HepG2 (cell line): ENCODE results near the gene MAOB. TPM values are rescaled to one million over a fixed set of nuclear protein-coding genes. Genes with fewer than 3 reads are reported as not detected.

ENCODE experiments used
- ATAC-seq: fragments of 200-7000 bp; cut with Tn5 transposase; 3 replicates; pipeline ENCODE4 v1.9.1; 2020; ENCODE audit warnings: mild to moderate bottlenecking, moderate library complexity
- BruUV-seq: library from RNA; stranded (reverse); fragments of 400-500 nt; replicated peaks from 2 replicates; lab custom pipeline; 2021; lab: Mats Ljungman, UMichigan
- CTCF ChIA-PET: fragments of 300-600 bp; formaldehyde crosslinking; extraction: SDS; loops from one replicate; lab custom pipeline; 2021; ENCODE audit warnings: low total read pairs, inconsistent platforms, low intra/inter-chr PET ratio; lab: Yijun Ruan, JAX
- POLR2A ChIA-PET: fragments of 350-600 bp; sonication (Branson Sonifier 250); formaldehyde crosslinking; loops from one replicate; lab custom pipeline; 2020; ENCODE audit warnings: antibody characterized with exemption, inconsistent platforms; lab: Yijun Ruan, JAX
- DNase-seq: peaks from one replicate; pipeline ENCODE4 v3.0.0-alpha.2; 2015; ENCODE audit warnings: low spot score
- FAIRE-seq: peaks from 3 replicates; lab custom pipeline; 2011; peaks lifted over from hg19 to GRCh38; lab: Jason Lieb, UNC
- H2AFZ ChIP-seq: one replicate; pipeline ENCODE4 v1.6.1; 2011; ENCODE audit warnings: low read length, inconsistent platforms
- H3K27ac ChIP-seq: fragments of 300-600 bp; 3 replicates; pipeline ENCODE4 v1.8.0; 2011; ENCODE audit warnings: mixed run types, mild to moderate bottlenecking, mixed read lengths, low read length, inconsistent platforms; ENCODE audit not compliant: insufficient read depth; ENCODE audit errors: extremely low read length
- H3K27me3 ChIP-seq, 2 experiments: fragments of 200-600 bp in 1 of 2; 2 replicates in 1 of 2; 3 replicates in 1 of 2; pipeline versions ENCODE4 v1.6.0 to v1.8.0; 2011; ENCODE audit warnings: low read length in 2 of 2, mild to moderate bottlenecking in 2 of 2, moderate library complexity in 2 of 2, inconsistent platforms in 1 of 2; ENCODE audit not compliant: insufficient read depth in 2 of 2, control insufficient read depth in 1 of 2
- H3K36me3 ChIP-seq, 2 experiments: fragments of 200-600 bp in 1 of 2; replicated peaks in 1 of 2; 2 replicates in 1 of 2; 3 replicates in 1 of 2; pipeline versions ENCODE4 v1.5.1 to v1.8.0; 2011; ENCODE audit warnings: low read length in 2 of 2, inconsistent platforms in 1 of 2; ENCODE audit not compliant: insufficient read depth in 2 of 2, control insufficient read depth in 1 of 2
- H3K4me1 ChIP-seq: 2 replicates; pipeline ENCODE4 v1.5.1; 2012; ENCODE audit warnings: low read length, inconsistent platforms; ENCODE audit not compliant: insufficient read depth
- H3K4me2 ChIP-seq: 2 replicates; pipeline ENCODE4 v1.6.0; 2011; ENCODE audit warnings: low read depth, low read length, inconsistent platforms
- H3K4me3 ChIP-seq, 3 experiments: fragments of 200-600 bp in 1 of 3; sonication (generic), shearing (Covaris generic) in 1 of 3; replicated peaks in 1 of 3; 2 replicates each; pipeline ENCODE4 v1.5.1; 2011 to 2016; ENCODE audit warnings: low read length in 3 of 3, inconsistent platforms in 2 of 3, low read depth in 2 of 3, mild to moderate bottlenecking in 2 of 3, control low read depth in 1 of 3, mixed read lengths in 1 of 3; ENCODE audit not compliant: insufficient read depth in 1 of 3
- H3K79me2 ChIP-seq: one replicate; pipeline ENCODE4 v1.6.1; 2011; ENCODE audit warnings: low read length, inconsistent platforms; ENCODE audit not compliant: insufficient read depth
- H3K9ac ChIP-seq: 2 replicates; pipeline ENCODE4 v1.6.0; 2011; ENCODE audit warnings: mild to moderate bottlenecking, low read depth, low read length, inconsistent platforms; ENCODE audit not compliant: insufficient read depth
- H3K9me3 ChIP-seq: 2 replicates; pipeline ENCODE4 v1.5.1; 2012; ENCODE audit warnings: mild to moderate bottlenecking, low read length
- H4K20me1 ChIP-seq: 2 replicates; pipeline ENCODE4 v1.6.0; 2011; ENCODE audit warnings: inconsistent platforms, mild to moderate bottlenecking, low read length, moderate library complexity; ENCODE audit not compliant: insufficient read depth
- AHR ChIP-seq: IDR thresholded peaks from 2 replicates; pipeline ENCODE4 v1.6.1; 2018; ENCODE audit warnings: missing genetic modification reagents, missing compliant biosample characterization
- BHLHE40 ChIP-seq: IDR thresholded peaks from 2 replicates; pipeline ENCODE4 v1.6.1; 2011; ENCODE audit warnings: low read length, improper control_type of control experiment
- CEBPB ChIP-seq: IDR thresholded peaks from 2 replicates; pipeline ENCODE4 v1.6.1; 2011; ENCODE audit warnings: low read depth, low read length, improper control_type of control experiment, borderline replicate concordance
- CEBPG ChIP-seq: IDR thresholded peaks from 2 replicates; pipeline ENCODE4 v1.6.1; 2016
- FOXC1 ChIP-seq: sonication (generic); formaldehyde crosslinking; IDR thresholded peaks from 2 replicates; pipeline ENCODE4 v1.8.0; 2022; ENCODE audit warnings: mild to moderate bottlenecking, missing genetic modification reagents, borderline replicate concordance
- RBM22 ChIP-seq: fragments of 200-400 bp; formaldehyde crosslinking; optimal IDR thresholded peaks from 2 replicates; pipeline ENCODE3; 2017; ENCODE audit warnings: mild to moderate bottlenecking, low read length, moderate library complexity
- ZFP37 ChIP-seq: sonication (generic); formaldehyde crosslinking; IDR thresholded peaks from 2 replicates; pipeline ENCODE4 v1.4.0; 2020; ENCODE audit warnings: missing genetic modification reagents, borderline replicate concordance
- ZNF160 ChIP-seq: sonication (generic); formaldehyde crosslinking; IDR thresholded peaks from 2 replicates; pipeline ENCODE4 v1.8.0; 2022; ENCODE audit warnings: mild to moderate bottlenecking, inconsistent platforms, missing genetic modification reagents
- ZNF232 ChIP-seq: sonication (generic); formaldehyde crosslinking; IDR thresholded peaks from 2 replicates; pipeline ENCODE4 v1.4.0; 2020; ENCODE audit warnings: missing genetic modification reagents, borderline replicate concordance
- ZNF318 ChIP-seq: sonication (generic); formaldehyde crosslinking; IDR thresholded peaks from 2 replicates; pipeline ENCODE4 v1.4.0; 2020; ENCODE audit warnings: mild to moderate bottlenecking, missing genetic modification reagents
- ZNF446 ChIP-seq: sonication (generic); formaldehyde crosslinking; IDR thresholded peaks from 2 replicates; pipeline ENCODE4 v1.5.0; 2020; ENCODE audit warnings: mild to moderate bottlenecking, missing genetic modification reagents
- ZNF605 ChIP-seq: sonication (generic); formaldehyde crosslinking; IDR thresholded peaks from 2 replicates; pipeline ENCODE4 v1.8.0; 2022; ENCODE audit warnings: mild to moderate bottlenecking, missing genetic modification reagents
- WGBS: methylation state at CpG from one replicate; pipeline ENCODE4 v1.1.6; 2017; ENCODE audit warnings: low lambda C conversion rate; 5-methylcytosine and 5-hydroxymethylcytosine counted together
- in situ Hi-C: cut with HindIII; loops from 2 replicates; pipeline ENCODE4 v1.10.0; 2017; ENCODE audit warnings: low pct_unique_long_range_greater_than_20kb; ENCODE audit not compliant: extremely low pct_ligation_motif_present
- intact Hi-C: fragments of 100-400 bp; cut with micrococcal nuclease; formaldehyde crosslinking; loops from one replicate; pipeline ENCODE4 v1.10.0; 2022; ENCODE audit not compliant: unreplicated experiment
- polyA plus RNA-seq, 8 experiments: library from polyadenylated mRNA; depleted of rRNA in 3 of 8; stranded (reverse) in 7 of 8; unstranded in 1 of 8; fragments of >200 nt; fragmentation: Illumina TruSeq in 4 of 8; extraction: Trizol in 4 of 8; gene quantifications; 2 replicates each; pipeline versions ENCODE4 v1.2.1 to v1.2.3, GENCODE V29; 2011 to 2016; ENCODE audit warnings: low read depth in 4 of 8, missing spikeins in 1 of 8, mixed read lengths in 1 of 8; ENCODE audit not compliant: insufficient read depth in 1 of 8
- total RNA-seq, 5 experiments: library from RNA; depleted of rRNA; stranded (reverse); fragments of >200 nt; fragmentation: Illumina TruSeq; extraction: Trizol; gene quantifications; 2 replicates each; pipeline ENCODE4 v1.2.3, GENCODE V29; 2016; ENCODE audit warnings: low read depth in 1 of 5

The MAOB gene
- total and polyA plus RNA-seq, 2 of the 13 experiments (the other 11 are each of a cell fraction or from before 2014, with no cell fraction given), result 11.0 to 19.0 TPM

GRCh38 chrX:43866423-43866822 lies 15.8 kb downstream of the MAOB start:
- CTCF ChIA-PET, result no interaction called here
- ATAC-seq (peak; percentile 49), FAIRE-seq (peak; percentile 39), DNase-seq (no peak)
- 47% methylated on average over 4 of the region's 4 CpGs for WGBS
- TF ChIP-seq ZNF160, result no peak
- peak; percentile 76 for TF ChIP-seq CEBPG (CRISPR knock-in tag)
- peak; percentile 77; the same call in 1 of the 2 replicates for TF ChIP-seq CEBPB
- Histone ChIP-seq H3K79me2 (no peaks in the 10 kb centered on the region), H3K9me3 (no peaks in the 10 kb centered on the region), H3K9ac (no peak overlapping the region), H3K4me3 (no peak overlapping the region; a peak in 1 of 6 replicates), H3K4me2 (peak overlapping the region; percentile 47; the same call in 1 of the 2 replicates), H4K20me1 (no peaks in the 10 kb centered on the region), H3K27me3 (no peaks in the 10 kb centered on the region), H3K36me3 (no peaks in the 10 kb centered on the region), H2AFZ (no peak overlapping the region), H3K27ac (peak overlapping the region; percentile 61), H3K4me1 (peaks cover 54% of the 10 kb centered on the region)
- intact Hi-C loops, result no loop called here
- BruUV-seq, result no TSS peak
- POLR2A ChIA-PET, result interaction anchor here (1.9 to 2.2 kb wide), 2 partner anchors 13 to 16 kb away, joined by 6 to 7 read pairs; partner anchors contain the start of gene MAOB
- in situ Hi-C loops, result no loop called here

GRCh38 chrX:43865791-43866190 lies 16.5 kb downstream of the MAOB start:
- Histone ChIP-seq H3K4me3 (no peak overlapping the region), H3K9me3 (no peaks in the 10 kb centered on the region), H3K36me3 (no peaks in the 10 kb centered on the region), H3K79me2 (no peaks in the 10 kb centered on the region), H3K9ac (peak overlapping the region; percentile 46; the same call in 1 of the 2 replicates), H3K4me1 (peaks cover 60% of the 10 kb centered on the region), H3K27ac (peak overlapping the region; percentile 61), H3K27me3 (no peaks in the 10 kb centered on the region), H2AFZ (peak overlapping the region; percentile 54), H3K4me2 (peak overlapping the region; percentile 47), H4K20me1 (no peaks in the 10 kb centered on the region)
- ChIA-PET CTCF (no interaction called here), POLR2A (interaction anchor here (1.9 to 2.2 kb wide), 2 partner anchors 14 to 16 kb away, joined by 6 to 7 read pairs; partner anchors contain the start of gene MAOB)
- peak; percentile 63 for ATAC-seq
- FAIRE-seq, result no peak
- intact Hi-C loops, result no loop called here
- BruUV-seq, result no TSS peak
- 27% methylated on average over 5 of the region's 5 CpGs for WGBS
- DNase-seq, result no peak
- in situ Hi-C loops, result no loop called here
- TF ChIP-seq BHLHE40 (peak; percentile 51; the same call in 1 of the 2 replicates), ZNF318 (no peak), AHR (CRISPR knock-in tag) (no peak), FOXC1 (CRISPR knock-in tag) (no peak), ZFP37 (CRISPR knock-in tag) (no peak), ZNF446 (CRISPR knock-in tag) (no peak), ZNF605 (no peak), ZNF232 (CRISPR knock-in tag) (no peak), RBM22 (no peak)
